ENCODE measurements around the gene ZC3H13.

ZC3H13 gene

DNA sequence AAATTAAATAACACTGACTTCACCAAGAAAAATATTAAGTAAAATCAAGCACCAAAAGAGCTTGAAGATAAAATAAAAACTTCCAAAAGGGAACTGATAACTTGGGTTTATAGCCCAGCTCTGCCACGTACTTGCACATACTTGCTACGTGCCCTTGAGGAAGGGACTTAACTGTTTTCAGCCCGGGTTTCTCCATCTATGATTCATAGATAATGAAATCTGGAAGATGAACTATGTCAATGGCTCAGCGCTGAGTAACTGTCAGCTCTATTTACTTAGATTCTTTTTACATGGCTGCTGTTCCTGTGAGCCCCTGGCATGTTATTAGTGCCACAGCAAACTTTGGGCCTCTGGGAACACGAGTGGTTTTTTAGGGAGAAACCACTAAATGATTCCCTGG, 9.6 kb upstream of the ZC3H13 start:
- no peak for DNase-seq

- no peak for DNase-seq
Measured at GRCh38 chr13:46059405-46059804, 6.9 kb upstream of the ZC3H13 start.

- DNase-seq = no peak
Measured at GRCh38 chr13:46058268-46058667, 5.7 kb upstream of the ZC3H13 start.

DNA sequence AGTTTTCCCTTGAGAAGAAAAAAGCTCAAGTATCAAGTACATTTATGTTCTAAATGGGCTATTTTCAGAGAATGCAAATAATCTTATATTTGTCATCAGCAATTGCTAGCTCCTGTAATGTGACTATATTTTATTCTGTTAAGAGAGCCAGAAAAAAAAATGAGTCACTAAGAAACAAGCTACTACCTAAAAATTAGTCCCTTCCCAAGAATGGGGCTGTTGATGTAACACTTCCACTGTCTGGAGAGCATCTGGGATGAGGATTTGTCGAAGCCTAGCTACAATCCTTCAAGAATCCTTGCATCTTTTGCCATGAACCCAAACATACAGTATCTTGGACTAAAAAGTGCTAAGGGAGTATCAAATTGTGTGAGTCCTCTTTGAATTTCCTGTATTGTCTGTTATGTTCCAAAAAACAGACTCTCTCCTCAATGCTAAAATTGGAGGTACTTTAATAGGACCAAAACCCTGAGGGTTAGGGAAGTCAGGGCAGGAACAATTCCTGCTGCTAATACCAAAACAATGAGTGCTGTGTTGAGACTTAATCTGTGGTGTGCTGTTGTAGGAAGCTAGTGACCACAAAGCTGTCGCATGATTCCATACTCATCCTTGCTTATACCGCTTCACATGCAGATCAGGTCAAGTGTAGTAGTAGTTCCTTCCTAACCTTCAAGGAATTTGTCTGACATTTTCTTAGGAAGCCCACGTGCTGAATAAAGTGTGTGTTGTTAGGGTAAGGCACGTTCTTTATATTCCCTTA, 4.9 kb upstream of the ZC3H13 start:
- DNase-seq = no peak

DNA sequence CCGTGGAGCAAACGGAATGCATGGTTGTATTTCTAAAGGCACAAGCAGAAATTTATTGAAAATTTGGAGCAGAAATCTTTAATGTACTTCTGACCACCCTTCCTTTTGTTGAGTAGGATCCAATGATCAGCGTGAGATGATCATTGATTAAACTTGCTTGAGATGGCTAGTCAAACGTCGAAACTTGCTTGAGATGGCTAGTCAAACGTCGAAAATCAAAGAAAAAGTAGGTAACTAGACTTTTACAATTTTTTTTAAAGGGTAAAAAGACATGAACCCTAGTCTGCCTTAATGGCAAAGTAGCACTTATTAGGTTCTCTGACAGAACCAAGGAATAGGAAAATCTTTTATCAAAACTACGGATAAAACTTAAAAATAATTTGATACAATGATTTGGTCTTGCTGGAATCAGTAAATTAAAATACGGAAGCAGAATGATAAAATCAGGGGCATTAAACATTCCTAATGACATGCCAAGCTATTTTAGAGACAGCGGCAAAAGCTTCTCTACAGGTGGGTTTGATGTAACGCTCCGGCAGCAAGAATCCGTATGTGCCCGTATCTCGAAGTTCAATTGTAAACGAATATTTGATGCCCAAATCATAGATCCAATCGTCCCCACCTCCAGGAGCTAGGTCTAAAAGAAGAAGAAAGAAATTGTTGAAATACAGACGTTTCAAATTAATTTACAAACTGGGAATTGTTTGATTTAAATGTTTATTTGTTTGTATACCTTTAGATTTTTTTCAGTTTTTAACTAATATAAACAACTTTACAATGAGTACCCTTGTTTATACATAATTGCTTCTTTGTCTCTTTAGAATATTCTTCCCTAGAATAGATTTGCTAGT, 841 bp upstream of the ZC3H13 start:
- DNase-seq = no peak

DNA sequence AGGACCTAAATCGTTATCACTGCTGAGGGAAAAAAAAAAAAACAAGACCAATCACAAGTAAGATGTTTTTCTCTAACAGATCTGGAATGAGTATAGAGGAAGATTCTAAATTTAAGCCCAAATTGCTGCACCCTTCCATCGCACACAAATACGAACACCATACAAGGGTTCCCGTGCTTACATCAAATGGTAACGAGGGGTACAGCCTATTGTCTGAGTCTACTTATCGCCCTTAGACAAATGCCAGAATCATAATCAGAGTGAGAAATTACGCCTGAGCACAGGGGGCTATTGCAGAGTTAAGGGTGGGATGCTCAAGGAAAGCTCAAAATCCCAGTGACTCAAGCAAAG, 603 bp downstream of the ZC3H13 start:
- DNase-seq = no peak

GRCh38 chr13:46050771-46051170, 1.8 kb downstream of the ZC3H13 start:
- DNase-seq = no peak

DNA sequence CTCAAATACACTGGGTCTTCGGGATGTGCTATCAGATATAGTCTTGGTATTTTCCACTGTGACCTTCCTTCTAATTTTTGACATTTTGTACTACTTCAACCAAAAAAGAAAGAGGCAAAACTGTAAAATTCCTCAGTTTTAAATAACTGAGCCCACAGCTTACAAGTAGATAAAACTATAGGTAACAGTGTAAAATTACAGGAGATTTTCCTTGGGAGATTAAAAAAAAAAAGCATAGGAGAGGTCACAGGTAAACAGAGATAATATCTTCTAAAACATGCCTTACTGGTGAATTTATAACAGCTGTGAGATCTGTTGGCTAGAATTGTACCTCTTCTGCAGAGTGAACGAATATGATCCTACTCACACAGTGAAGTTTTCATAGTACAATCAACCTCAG, 7.1 kb downstream of the ZC3H13 start:
- DNase-seq = no peak

DNA sequence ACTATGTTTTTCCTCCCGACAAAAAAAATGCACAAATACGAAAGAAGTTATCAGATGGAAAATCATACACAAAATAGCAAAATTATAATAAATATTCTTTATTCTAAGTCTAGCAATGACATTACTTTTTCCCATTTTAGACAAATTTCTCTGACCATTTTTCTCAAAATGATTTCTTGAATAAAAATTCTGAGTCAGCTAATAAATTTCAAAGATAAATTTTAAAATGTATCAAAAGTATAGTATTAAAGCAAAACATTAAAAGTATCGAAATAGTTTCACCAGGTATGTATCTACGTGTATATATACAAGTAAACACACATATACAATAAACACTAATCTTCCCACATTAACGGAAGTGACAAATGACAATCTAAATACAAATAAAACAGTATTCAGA, 8.9 kb downstream of the ZC3H13 start:
- no peak for DNase-seq

GRCh38 chr13:46041419-46041839, 11.1 kb downstream of the ZC3H13 start:
- no peak for DNase-seq

- no peak for DNase-seq
Measured at GRCh38 chr13:46040763-46041162, 11.8 kb downstream of the ZC3H13 start.

- DNase-seq = no peak
Measured at GRCh38 chr13:46039411-46040182, 12.9 kb downstream of the ZC3H13 start.

DNA sequence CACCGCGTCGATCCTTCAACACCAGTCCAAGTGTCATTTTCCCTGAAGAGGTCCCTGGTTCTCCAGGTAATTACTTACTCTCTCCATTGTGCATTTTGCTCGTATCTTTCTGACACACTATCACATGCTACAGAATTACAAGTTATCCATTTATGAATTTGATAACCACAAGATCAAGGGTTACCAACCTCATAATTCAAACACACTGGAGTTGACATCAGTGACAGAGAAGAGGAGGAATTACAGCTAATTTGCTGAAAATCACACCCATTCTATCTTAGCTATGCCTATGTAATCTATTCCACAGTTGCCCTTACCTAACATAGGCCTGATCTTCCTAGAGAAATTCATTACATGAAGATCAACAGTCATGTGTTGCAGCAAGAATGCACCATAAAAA, 14.2 kb downstream of the ZC3H13 start:
- no peak for DNase-seq

DNA sequence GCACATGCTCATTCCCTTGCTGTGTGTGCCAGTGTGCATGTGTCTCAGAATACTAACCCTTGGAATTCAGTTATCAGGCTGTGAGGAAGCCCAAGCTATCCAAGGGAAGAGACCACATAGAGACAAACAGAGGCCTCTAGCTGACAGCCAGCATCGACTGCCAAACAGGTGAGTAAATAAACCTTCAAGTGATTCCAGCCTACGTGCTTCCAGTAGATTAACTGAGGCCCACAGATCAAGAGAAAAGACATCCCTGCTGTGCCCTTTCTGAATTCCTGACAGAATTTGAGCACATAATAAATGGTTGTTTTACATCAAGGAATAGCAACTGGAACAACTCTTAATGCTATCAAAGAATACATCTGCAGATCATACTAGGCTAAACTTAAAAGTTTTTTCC, 17.5 kb downstream of the ZC3H13 start:
- no peak for DNase-seq

GRCh38 chr13:46032341-46032740, 20.2 kb downstream of the ZC3H13 start:
- no peak for DNase-seq

GRCh38 chr13:46031581-46032263, 20.8 kb downstream of the ZC3H13 start:
- no peak for DNase-seq

GRCh38 chr13:46025157-46025556, 27.4 kb downstream of the ZC3H13 start:
- no peak for DNase-seq

GRCh38 chr13:46022481-46022880, 30.1 kb downstream of the ZC3H13 start:
- no peak for DNase-seq

- DNase-seq = no peak
Measured at GRCh38 chr13:46016216-46016615, 36.3 kb downstream of the ZC3H13 start.

- no peak for DNase-seq
Measured at GRCh38 chr13:46015366-46015765, 37.2 kb downstream of the ZC3H13 start.

DNA sequence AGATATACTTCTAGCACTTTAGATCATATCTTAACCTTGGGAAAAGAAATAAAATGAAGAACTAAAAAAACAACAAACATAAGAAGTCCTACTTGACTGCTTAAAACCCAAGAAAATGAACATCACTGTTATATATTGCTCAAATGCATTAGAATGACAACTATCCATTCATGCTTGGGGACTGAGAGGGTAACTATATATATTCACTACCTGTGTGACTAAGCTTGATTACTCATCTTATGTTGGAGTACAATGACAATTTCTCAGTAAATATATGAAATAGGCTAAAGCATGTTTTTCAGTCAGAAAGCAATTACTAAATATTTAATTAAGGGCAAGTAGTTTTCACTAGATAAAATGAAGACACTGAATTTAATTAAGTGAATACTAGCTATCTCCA, 40.1 kb downstream of the ZC3H13 start:
- no peak for DNase-seq

GRCh38 chr13:46010148-46010547, 42.4 kb downstream of the ZC3H13 start:
- no peak for DNase-seq

DNA sequence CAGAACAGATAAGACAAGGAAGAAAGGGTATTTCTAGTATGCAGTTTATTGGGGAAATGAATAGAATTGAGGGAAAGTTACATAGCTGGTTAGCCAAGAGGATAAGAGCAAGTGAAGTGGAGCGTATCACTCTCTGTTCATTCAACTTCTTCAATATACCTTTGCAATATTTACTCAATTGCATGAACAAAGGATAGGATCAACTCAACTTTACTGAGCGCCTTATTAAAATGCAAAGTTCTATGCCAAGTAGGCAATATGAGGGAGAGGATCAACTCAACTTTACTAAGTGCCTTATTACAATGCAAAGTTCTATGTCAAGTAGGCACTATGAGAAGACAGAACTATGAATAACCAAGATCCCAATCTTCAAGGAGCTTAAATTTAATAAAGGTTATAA, 43.9 kb downstream of the ZC3H13 start:
- no peak for DNase-seq

Measured in activated CD4-positive, alpha-beta T cell treated with anti-CD3 and anti-CD28 coated beads for 1 hour (primary cell).